ENCODE results near the gene TPT1. TPM values are rescaled to one million over a fixed set of nuclear protein-coding genes. Genes with fewer than 3 reads are reported as not detected.
A peak's percentile ranks its signal among the peaks of the same experiment; 100 is the strongest.

The TPT1 gene
- total and polyA plus RNA-seq, 10 donors: 2,558 to 10,629 (median 4,026) TPM

DNA sequence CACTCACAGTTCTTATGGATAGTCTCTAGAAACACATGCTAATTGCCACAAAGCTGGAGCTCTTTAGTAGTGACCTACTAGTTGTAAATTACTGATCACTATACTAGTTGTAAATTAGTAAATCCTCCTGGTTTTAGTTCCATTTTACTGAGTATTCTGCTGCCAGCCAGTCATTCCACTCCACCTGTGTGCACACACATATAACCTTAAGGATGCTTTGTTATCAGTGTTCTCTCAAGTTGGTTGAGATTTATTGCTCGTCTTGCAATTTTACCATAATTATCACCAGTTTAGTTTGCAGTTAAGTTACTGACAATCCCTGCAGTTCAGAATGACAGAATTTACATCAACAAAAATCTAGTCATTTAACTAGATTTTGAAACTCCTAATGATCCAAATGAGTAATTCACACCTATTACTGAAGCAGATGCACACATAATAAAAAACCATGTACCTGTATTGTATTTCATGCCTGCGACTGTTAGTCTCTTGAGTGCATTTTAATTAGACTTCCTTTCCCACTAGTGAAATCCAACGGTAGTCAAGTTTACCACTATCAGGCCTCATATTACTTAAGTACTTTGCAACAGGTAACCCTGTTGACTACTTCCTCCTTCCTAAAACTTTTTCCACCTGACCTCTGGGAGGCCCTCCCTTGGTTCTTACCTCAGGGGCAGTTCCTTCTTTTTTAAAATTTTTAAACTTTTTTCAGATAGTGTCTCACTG lies 7.6 kb downstream of the TPT1 start:
- peaks cover 2 to 47% (median 31%) of the 10 kb centered on the region in 6 donors for H3K36me3 ChIP-seq
- 44 to 60% (median 53%) methylated on average over 3 of the region's 3 CpGs for WGBS, 5 donors
- no peak for DNase-seq
- no peak overlapping the region for H3K4me3 ChIP-seq
- TF ChIP-seq POLR2A (IDR thresholded peaks at IDR 0.05): no peak
- no peak for TF ChIP-seq POLR2AphosphoS5 (IDR thresholded peaks at IDR 0.05)
- TF ChIP-seq, protein P1, sequence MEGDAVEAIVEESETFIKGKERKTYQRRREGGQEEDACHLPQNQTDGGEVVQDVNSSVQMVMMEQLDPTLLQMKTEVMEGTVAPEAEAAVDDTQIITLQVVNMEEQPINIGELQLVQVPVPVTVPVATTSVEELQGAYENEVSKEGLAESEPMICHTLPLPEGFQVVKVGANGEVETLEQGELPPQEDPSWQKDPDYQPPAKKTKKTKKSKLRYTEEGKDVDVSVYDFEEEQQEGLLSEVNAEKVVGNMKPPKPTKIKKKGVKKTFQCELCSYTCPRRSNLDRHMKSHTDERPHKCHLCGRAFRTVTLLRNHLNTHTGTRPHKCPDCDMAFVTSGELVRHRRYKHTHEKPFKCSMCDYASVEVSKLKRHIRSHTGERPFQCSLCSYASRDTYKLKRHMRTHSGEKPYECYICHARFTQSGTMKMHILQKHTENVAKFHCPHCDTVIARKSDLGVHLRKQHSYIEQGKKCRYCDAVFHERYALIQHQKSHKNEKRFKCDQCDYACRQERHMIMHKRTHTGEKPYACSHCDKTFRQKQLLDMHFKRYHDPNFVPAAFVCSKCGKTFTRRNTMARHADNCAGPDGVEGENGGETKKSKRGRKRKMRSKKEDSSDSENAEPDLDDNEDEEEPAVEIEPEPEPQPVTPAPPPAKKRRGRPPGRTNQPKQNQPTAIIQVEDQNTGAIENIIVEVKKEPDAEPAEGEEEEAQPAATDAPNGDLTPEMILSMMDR (IDR thresholded peaks at IDR 0.05 in 8 of 11, conservative IDR thresholded peaks at IDR 0.05 in 3 of 11): no peak
- H3K9me3 ChIP-seq: no peaks in the 10 kb centered on the region
- H3K27ac ChIP-seq: peak overlapping the region in 7 of 8 donors; percentile 35 to 84 (median 58)
- H3K4me1 ChIP-seq: peaks cover 50 to 100% (median 87%) of the 10 kb centered on the region in 6 donors
- intact Hi-C loops (cut with DNase I; ENCODE audit: low total_unique reads): no loop called here
- no peaks in the 10 kb centered on the region for H3K27me3 ChIP-seq (replicated peaks in 1 of 7)

DNA sequence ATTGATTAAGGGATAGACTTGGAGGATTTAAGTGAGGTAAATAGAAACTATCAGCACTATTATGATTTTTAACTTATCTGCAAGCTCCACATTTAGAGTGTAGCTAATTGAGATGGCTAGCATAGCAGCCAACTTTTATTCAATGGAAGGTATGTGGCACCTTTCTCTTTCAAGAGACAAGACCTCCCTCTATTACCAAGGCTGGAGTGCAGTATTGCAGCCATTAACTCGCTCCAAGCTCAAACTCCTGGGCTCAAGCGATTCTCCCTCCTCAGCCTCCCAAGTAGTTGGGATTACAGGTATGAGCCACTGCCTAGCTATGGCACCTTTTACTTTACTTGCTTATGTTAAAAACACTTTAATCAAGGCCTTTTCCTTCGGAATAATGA lies 8.2 kb downstream of the TPT1 start:
- Histone ChIP-seq H3K4me1 (peaks cover 45 to 100% (median 85%) of the 10 kb centered on the region in 6 donors), H3K27me3 (replicated peaks in 1 of 7) (no peaks in the 10 kb centered on the region), H3K4me3 (no peak overlapping the region), H3K36me3 (peaks cover 2 to 41% (median 25%) of the 10 kb centered on the region in 6 donors), H3K9me3 (no peaks in the 10 kb centered on the region), H3K27ac (peak overlapping the region in 7 of 8 donors; percentile 6 to 84 (median 37))
- TF ChIP-seq POLR2AphosphoS5 (IDR thresholded peaks at IDR 0.05) (no peak), POLR2A (IDR thresholded peaks at IDR 0.05) (no peak)
- TF ChIP-seq, protein P1 (IDR thresholded peaks at IDR 0.05 in 8 of 11, conservative IDR thresholded peaks at IDR 0.05 in 3 of 11): no peak
- intact Hi-C loops (cut with DNase I; ENCODE audit: low total_unique reads): no loop called here
- 95 to 98% (median 97%) methylated on average over 3 of the region's 3 CpGs for WGBS, 5 donors
- no peak for DNase-seq

DNA sequence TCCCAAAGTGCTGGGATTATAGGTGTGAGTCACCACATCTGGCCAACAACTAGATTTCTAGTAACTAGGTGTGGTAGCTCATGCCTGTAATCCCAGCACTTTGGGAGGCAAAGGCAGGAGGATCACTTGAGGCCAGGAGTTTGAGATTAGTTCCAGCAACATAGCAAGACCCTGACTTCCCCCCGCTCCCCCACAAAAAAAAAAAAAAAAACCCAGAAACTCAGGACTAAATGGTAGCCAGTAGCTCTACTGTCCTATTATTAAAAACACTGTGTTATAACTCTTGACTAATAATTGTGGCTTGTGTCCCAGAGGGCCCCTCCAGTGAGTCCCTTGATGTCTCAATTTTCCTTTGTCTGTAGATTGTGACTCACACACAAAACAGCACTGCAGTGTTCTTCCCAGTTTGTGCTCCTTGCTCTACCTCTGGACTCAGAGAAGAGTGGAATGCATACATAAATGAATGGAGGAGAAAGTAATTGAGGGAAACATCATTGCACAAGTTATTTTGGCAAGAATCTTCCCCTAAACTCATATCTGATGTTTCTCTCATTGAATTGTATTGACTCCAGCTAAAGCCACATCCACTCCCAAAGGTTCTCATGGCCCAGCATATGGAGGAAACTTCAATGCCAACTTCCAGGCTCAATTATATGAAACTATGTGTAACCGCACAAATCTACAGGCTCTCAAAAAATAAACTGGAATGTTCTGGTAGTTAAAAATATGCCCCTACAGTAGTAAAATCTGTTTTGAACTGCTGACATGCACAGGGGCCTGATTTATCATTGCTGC lies 8.8 kb downstream of the TPT1 start:
- H3K27ac ChIP-seq: peak overlapping the region in 6 of 8 donors; percentile 6 to 84 (median 56)
- H3K36me3 ChIP-seq: peaks cover 2 to 35% (median 20%) of the 10 kb centered on the region in 6 donors
- H3K4me3 ChIP-seq: no peak overlapping the region
- H3K9me3 ChIP-seq: no peaks in the 10 kb centered on the region
- no peaks in the 10 kb centered on the region for H3K27me3 ChIP-seq (replicated peaks in 1 of 7)
- 91 to 98% (median 94%) methylated on average over 2 of the region's 2 CpGs for WGBS, 5 donors
- no peak for TF ChIP-seq POLR2A (IDR thresholded peaks at IDR 0.05)
- TF ChIP-seq, protein P1 (IDR thresholded peaks at IDR 0.05 in 8 of 11, conservative IDR thresholded peaks at IDR 0.05 in 3 of 11): no peak
- TF ChIP-seq POLR2AphosphoS5 (IDR thresholded peaks at IDR 0.05): no peak
- intact Hi-C loops (cut with DNase I; ENCODE audit: low total_unique reads): no loop called here
- peaks cover 41 to 100% (median 84%) of the 10 kb centered on the region in 6 donors for H3K4me1 ChIP-seq
- DNase-seq: no peak

DNA sequence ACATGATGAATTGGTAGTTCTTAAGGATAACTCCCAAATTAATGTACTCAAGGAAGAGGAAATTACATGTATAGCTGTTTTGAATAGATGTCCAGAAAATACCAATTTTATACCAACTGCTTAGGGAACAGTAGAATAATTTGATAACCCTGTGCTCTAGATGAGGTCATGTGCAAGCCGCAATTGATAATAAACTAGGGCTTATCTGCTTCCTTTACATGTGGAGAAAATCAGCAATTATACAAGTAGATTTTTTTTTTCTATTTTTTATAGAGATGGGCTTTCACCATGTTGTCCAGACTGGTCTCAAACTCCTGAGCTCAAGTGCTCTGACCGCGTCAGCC lies 9.3 kb downstream of the TPT1 start:
- Histone ChIP-seq H3K9me3 (no peaks in the 10 kb centered on the region), H3K4me3 (no peak overlapping the region), H3K36me3 (peaks cover 2 to 29% (median 14%) of the 10 kb centered on the region in 6 donors), H3K27me3 (replicated peaks in 1 of 7) (no peaks in the 10 kb centered on the region), H3K4me1 (peaks cover 38 to 100% (median 80%) of the 10 kb centered on the region in 6 donors), H3K27ac (peak overlapping the region in 4 of 8 donors; percentile 28 to 84 (median 76))
- intact Hi-C loops (cut with DNase I; ENCODE audit: low total_unique reads): no loop called here
- TF ChIP-seq, protein P1 (IDR thresholded peaks at IDR 0.05 in 8 of 11, conservative IDR thresholded peaks at IDR 0.05 in 3 of 11): no peak
- TF ChIP-seq POLR2A (IDR thresholded peaks at IDR 0.05): no peak
- TF ChIP-seq POLR2AphosphoS5 (IDR thresholded peaks at IDR 0.05): no peak
- WGBS, 5 donors: 76 to 88% (median 82%) methylated on average over 3 of the region's 3 CpGs
- no peak for DNase-seq

All from spleen (tissue), 11 donors.